Trophoblast cell (in vitro differentiated cells and primary cell): ENCODE measurements around the gene HECW1.
A peak's percentile ranks its signal among the peaks of the same experiment; 100 is the strongest.

ENCODE experiments used
- DNase-seq, 2 donors: peaks; one replicate each; pipeline ENCODE4 v3.0.0-alpha.2; 2016
- H2AFZ ChIP-seq: 2 replicates; pipeline ENCODE4 v1.6.1; 2013; ENCODE audit warnings: low read length, moderate library complexity, mild to moderate bottlenecking; ENCODE audit not compliant: insufficient read depth, poor library complexity
- H2AK5ac ChIP-seq: 2 replicates; pipeline ENCODE4 v1.6.1; 2013; ENCODE audit warnings: mild to moderate bottlenecking, low read length
- H2BK120ac ChIP-seq: 2 replicates; pipeline ENCODE4 v1.6.1; 2013; ENCODE audit warnings: low read length, mild to moderate bottlenecking, moderate library complexity; ENCODE audit not compliant: insufficient read depth, poor library complexity
- H2BK12ac ChIP-seq: 2 replicates; pipeline ENCODE4 v1.6.1; 2013; ENCODE audit warnings: mild to moderate bottlenecking, low read length, moderate library complexity
- H2BK5ac ChIP-seq: 2 replicates; pipeline ENCODE4 v1.6.1; 2013; ENCODE audit warnings: low read length, low read depth, moderate library complexity, mild to moderate bottlenecking; ENCODE audit not compliant: poor library complexity
- H3K14ac ChIP-seq: 2 replicates; pipeline ENCODE4 v1.6.1; 2013; ENCODE audit warnings: mild to moderate bottlenecking, low read length
- H3K18ac ChIP-seq: 2 replicates; pipeline ENCODE4 v1.6.1; 2013; ENCODE audit warnings: mild to moderate bottlenecking, low read length
- H3K23ac ChIP-seq: 2 replicates; pipeline ENCODE4 v1.6.1; 2013; ENCODE audit warnings: low read length
- H3K27ac ChIP-seq: 2 replicates; pipeline ENCODE4 v1.5.1; 2013; ENCODE audit warnings: low read depth, mild to moderate bottlenecking, inconsistent platforms, low read length, moderate library complexity
- H3K27me3 ChIP-seq: 2 replicates; pipeline ENCODE4 v1.6.1; 2013; ENCODE audit warnings: inconsistent platforms, mild to moderate bottlenecking, low read length, moderate library complexity; ENCODE audit not compliant: insufficient read depth
- H3K36me3 ChIP-seq, 2 experiments: 1 replicate in 1 of 2; 2 replicates in 1 of 2; pipeline ENCODE4 v1.6.1; 2013; ENCODE audit warnings: low read length in 2 of 2, mild to moderate bottlenecking in 2 of 2, moderate library complexity in 1 of 2; ENCODE audit not compliant: insufficient read depth in 2 of 2, control insufficient read depth in 1 of 2
- H3K4ac ChIP-seq: 2 replicates; pipeline ENCODE4 v1.6.1; 2013; ENCODE audit warnings: low read depth, mild to moderate bottlenecking, low read length, moderate library complexity
- H3K4me1 ChIP-seq, 2 experiments: 1 replicate in 1 of 2; 2 replicates in 1 of 2; pipeline ENCODE4 v1.6.1; 2013; ENCODE audit warnings: low read length in 2 of 2, mild to moderate bottlenecking in 2 of 2, moderate library complexity in 1 of 2; ENCODE audit not compliant: insufficient read depth in 2 of 2, control insufficient read depth in 1 of 2
- H3K4me2 ChIP-seq: 2 replicates; pipeline ENCODE4 v1.6.1; 2013; ENCODE audit warnings: inconsistent platforms, mild to moderate bottlenecking, low read length, moderate library complexity
- H3K4me3 ChIP-seq: 2 replicates; pipeline ENCODE4 v1.5.1; 2013; ENCODE audit warnings: mild to moderate bottlenecking, low read depth, low read length, inconsistent platforms
- H3K79me1 ChIP-seq: one replicate; pipeline ENCODE4 v1.6.1; 2013; ENCODE audit warnings: low read length
- H3K79me2 ChIP-seq: 2 replicates; pipeline ENCODE4 v1.6.1; 2013; ENCODE audit warnings: low read length, mild to moderate bottlenecking; ENCODE audit not compliant: control insufficient read depth, insufficient read depth, poor library complexity
- H3K9ac ChIP-seq: 2 replicates; pipeline ENCODE4 v1.6.1; 2013; ENCODE audit warnings: mild to moderate bottlenecking, low read length
- H3K9me3 ChIP-seq: 2 replicates; pipeline ENCODE4 v1.6.1; 2013; ENCODE audit warnings: low read depth, mild to moderate bottlenecking, control low read depth, inconsistent platforms, low read length; ENCODE audit not compliant: insufficient read depth
- H4K12ac ChIP-seq: 2 replicates; pipeline ENCODE4 v1.6.1; 2013; ENCODE audit warnings: low read depth, mild to moderate bottlenecking, low read length, moderate library complexity
- H4K8ac ChIP-seq: 2 replicates; pipeline ENCODE4 v1.6.1; 2013; ENCODE audit warnings: low read depth, mild to moderate bottlenecking, low read length, moderate library complexity
- H4K91ac ChIP-seq: one replicate; pipeline ENCODE4 v1.6.1; 2013; ENCODE audit warnings: low read depth, mild to moderate bottlenecking, low read length, moderate library complexity
- WGBS: extraction: QIAGEN DNeasy Blood & Tissue Kit; methylation state at CpG from one replicate; pipeline ENCODE4 v1.1.7; 2013; ENCODE audit warnings: missing lambda C conversion rate; ENCODE audit not compliant: insufficient read length, insufficient coverage; ENCODE audit errors: extremely low coverage; 5-methylcytosine and 5-hydroxymethylcytosine counted together

HECW1 gene

DNA sequence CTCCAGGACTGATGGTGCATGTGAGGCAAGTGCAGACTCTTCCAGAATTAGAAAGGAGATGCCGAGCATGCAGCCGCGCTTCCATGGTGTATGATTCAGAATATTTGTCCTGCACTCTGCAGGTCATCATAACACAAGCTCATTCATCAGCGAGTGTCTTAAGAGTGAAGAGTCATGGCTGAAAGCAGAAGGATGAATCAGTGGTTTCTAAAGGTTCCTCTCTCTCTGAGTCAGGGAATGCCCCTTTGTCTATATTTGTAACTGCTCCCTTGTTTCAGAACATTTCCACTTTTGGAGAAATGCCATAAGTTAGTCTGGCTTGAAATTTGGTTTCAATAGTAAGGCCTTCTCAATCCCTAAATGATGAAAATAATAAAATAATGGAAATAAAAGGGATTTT is 52.3 kb downstream of the HECW1 start:
- WGBS, result no CpG with 5 or more reads among the region's 4 CpGs
- H3K27ac ChIP-seq, result no peak overlapping the region
- H4K12ac ChIP-seq, result no peak overlapping the region
- H3K36me3 ChIP-seq, result no peaks in the 10 kb centered on the region
- peaks cover 1% of the 10 kb centered on the region for H3K9me3 ChIP-seq
- no peak overlapping the region for H4K8ac ChIP-seq
- no peak overlapping the region for H2AFZ ChIP-seq
- no peak overlapping the region for H3K18ac ChIP-seq
- no peak overlapping the region for H2BK5ac ChIP-seq
- H3K14ac ChIP-seq, result no peak overlapping the region
- peak in 1 of 2 donors; percentile 31 for DNase-seq
- H3K79me1 ChIP-seq, result no peaks in the 10 kb centered on the region
- H2BK12ac ChIP-seq, result no peak overlapping the region
- H3K27me3 ChIP-seq, result no peaks in the 10 kb centered on the region
- H3K9ac ChIP-seq, result no peak overlapping the region
- no peak overlapping the region for H3K4ac ChIP-seq
- H3K4me3 ChIP-seq, result no peak overlapping the region
- no peaks in the 10 kb centered on the region for H3K79me2 ChIP-seq
- no peak overlapping the region for H3K23ac ChIP-seq
- no peak overlapping the region for H4K91ac ChIP-seq
- no peak overlapping the region for H2BK120ac ChIP-seq
- H3K4me2 ChIP-seq, result no peak overlapping the region
- no peak overlapping the region for H2AK5ac ChIP-seq
- H3K4me1 ChIP-seq, result no peaks in the 10 kb centered on the region

DNA sequence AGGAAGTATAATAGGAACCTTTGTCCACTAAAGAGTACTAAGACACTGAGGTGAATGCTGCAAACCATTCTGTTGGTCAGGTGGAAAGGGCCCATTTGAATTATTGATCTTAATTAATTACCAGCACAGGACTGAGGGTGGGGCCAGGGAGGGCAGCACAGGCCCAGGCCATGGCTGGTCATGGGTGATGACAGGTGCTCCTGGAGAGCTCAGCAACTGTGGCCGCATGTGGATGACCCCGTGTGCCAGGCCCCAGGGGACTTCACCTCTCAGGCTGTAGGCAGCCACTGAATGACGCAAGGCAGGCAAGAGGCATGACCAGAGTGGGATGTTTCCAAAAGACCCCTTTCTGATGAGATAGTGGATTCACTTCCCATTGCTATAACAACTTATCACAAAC is 54.2 kb downstream of the HECW1 start:
- no CpG with 5 or more reads among the region's 3 CpGs for WGBS
- Histone ChIP-seq H2AK5ac (no peak overlapping the region), H3K36me3 (no peaks in the 10 kb centered on the region), H3K14ac (no peak overlapping the region), H3K4ac (no peak overlapping the region), H4K12ac (no peak overlapping the region), H3K79me2 (no peaks in the 10 kb centered on the region), H3K27ac (no peak overlapping the region), H3K4me3 (no peak overlapping the region), H2BK120ac (no peak overlapping the region), H4K8ac (no peak overlapping the region), H3K9me3 (peaks cover 1% of the 10 kb centered on the region), H3K79me1 (no peaks in the 10 kb centered on the region), H2BK5ac (no peak overlapping the region), H3K4me1 (no peaks in the 10 kb centered on the region), H4K91ac (no peak overlapping the region), H3K27me3 (no peaks in the 10 kb centered on the region), H2BK12ac (no peak overlapping the region), H3K4me2 (no peak overlapping the region), H3K18ac (no peak overlapping the region), H2AFZ (no peak overlapping the region), H3K23ac (no peak overlapping the region), H3K9ac (no peak overlapping the region)
- no peak for DNase-seq

DNA sequence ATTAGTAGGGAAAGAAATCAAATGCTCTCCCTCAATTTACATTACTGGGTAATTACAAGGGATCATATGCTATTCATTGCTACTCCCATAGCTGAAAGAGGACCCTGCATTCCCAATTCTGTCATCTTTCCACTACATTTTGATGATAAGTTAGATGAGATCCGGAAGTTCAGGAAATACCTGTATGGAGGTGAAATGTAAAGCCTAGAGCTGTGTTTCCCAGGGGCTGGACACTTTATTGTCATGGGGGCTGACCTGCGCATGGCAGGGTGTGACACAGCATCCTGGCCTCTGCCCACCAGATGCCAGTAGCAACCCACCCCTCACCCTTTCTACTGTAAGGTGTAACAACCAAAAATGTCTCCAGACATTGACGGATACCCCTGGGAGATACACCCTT is 56.6 kb downstream of the HECW1 start:
- Histone ChIP-seq H4K91ac (no peak overlapping the region), H3K18ac (no peak overlapping the region), H3K36me3 (no peaks in the 10 kb centered on the region), H3K4me1 (no peaks in the 10 kb centered on the region), H3K14ac (no peak overlapping the region), H4K8ac (no peak overlapping the region), H3K79me2 (no peaks in the 10 kb centered on the region), H2AK5ac (no peak overlapping the region), H3K27me3 (no peaks in the 10 kb centered on the region), H2BK12ac (no peak overlapping the region), H3K27ac (no peak overlapping the region), H3K9me3 (no peaks in the 10 kb centered on the region), H3K4me2 (no peak overlapping the region), H3K9ac (no peak overlapping the region), H2BK5ac (no peak overlapping the region), H3K4ac (no peak overlapping the region), H4K12ac (no peak overlapping the region), H3K4me3 (no peak overlapping the region), H2BK120ac (no peak overlapping the region), H3K79me1 (no peaks in the 10 kb centered on the region), H3K23ac (no peak overlapping the region), H2AFZ (no peak overlapping the region)
- DNase-seq, result peak in 1 of 2 donors; percentile 51
- WGBS, result no CpG with 5 or more reads among the region's 3 CpGs

DNA sequence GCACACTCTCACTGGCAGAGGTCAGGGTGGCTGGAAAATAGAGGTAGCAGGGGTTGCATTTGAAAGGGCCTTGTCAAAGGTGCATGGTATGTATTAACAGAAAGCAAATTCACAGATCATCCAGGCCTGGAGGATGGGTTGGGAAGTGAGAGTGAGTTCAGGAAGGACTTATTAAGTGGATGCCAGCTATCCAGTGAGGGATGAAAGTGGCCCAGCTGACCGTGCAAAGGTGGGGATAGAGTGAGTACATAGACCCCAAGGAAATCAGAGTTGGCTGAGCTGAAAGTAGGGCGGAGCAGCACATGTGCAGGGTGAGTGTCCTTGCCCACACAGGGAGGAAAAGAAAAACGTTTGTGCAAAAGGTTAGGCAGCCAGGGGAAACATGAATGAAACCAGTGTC is 58.1 kb downstream of the HECW1 start:
- Histone ChIP-seq H3K36me3 (no peaks in the 10 kb centered on the region), H2BK12ac (no peak overlapping the region), H3K4ac (no peak overlapping the region), H3K79me2 (no peaks in the 10 kb centered on the region), H2AFZ (no peak overlapping the region), H3K18ac (no peak overlapping the region), H2AK5ac (no peak overlapping the region), H4K12ac (no peak overlapping the region), H3K23ac (no peak overlapping the region), H3K4me3 (no peak overlapping the region), H3K79me1 (no peaks in the 10 kb centered on the region), H3K14ac (no peak overlapping the region), H3K27me3 (no peaks in the 10 kb centered on the region), H4K91ac (no peak overlapping the region), H3K27ac (no peak overlapping the region), H3K9ac (no peak overlapping the region), H2BK120ac (no peak overlapping the region), H4K8ac (no peak overlapping the region), H3K4me2 (no peak overlapping the region), H3K4me1 (no peaks in the 10 kb centered on the region), H2BK5ac (no peak overlapping the region), H3K9me3 (no peaks in the 10 kb centered on the region)
- DNase-seq, result no peak
- WGBS, result no CpG with 5 or more reads among the region's 3 CpGs
